Measurements from ENCODE around the gene GHRL.

- TF ChIP-seq CEBPB (IDR thresholded peaks at IDR 0.05) (no peak), CTCF (IDR thresholded peaks at IDR 0.05) (no peak), POLR2A (IDR thresholded peaks at IDR 0.05; ENCODE audit: low read length) (no peak), CHD4 (IDR thresholded peaks at IDR 0.05; ENCODE audit: borderline replicate concordance) (no peak), PHF8 (IDR thresholded peaks at IDR 0.05; ENCODE audit: borderline replicate concordance, low read depth) (no peak), RAD21 (conservative IDR thresholded peaks at IDR 0.05 in 1 of 2, IDR thresholded peaks at IDR 0.05 in 1 of 2) (no peak), SMC3 (IDR thresholded peaks at IDR 0.05) (no peak), NFE2L2 (conservative IDR thresholded peaks at IDR 0.05; ENCODE audit: low read length) (no peak), USF2 (IDR thresholded peaks at IDR 0.05) (no peak), KDM1A (IDR thresholded peaks at IDR 0.05; ENCODE audit: low read depth) (no peak), MAX (IDR thresholded peaks at IDR 0.05) (no peak), REST (IDR thresholded peaks at IDR 0.05) (no peak), HEYL (CRISPR knock-in tag; IDR thresholded peaks at IDR 0.05) (no peak), CHD2 (IDR thresholded peaks at IDR 0.05; ENCODE audit: low read length, partially characterized antibody) (no peak)
Observed at GRCh38 chr3:10340046-10340445, 47.3 kb upstream of the GHRL start.
